ENCODE data around the gene HNRNPUL1.
A peak's percentile ranks its signal among the peaks of the same experiment; 100 is the strongest.

Gene HNRNPUL1

GRCh38 chr19:41321204-41321599 is 57.0 kb downstream of the HNRNPUL1 start:
- H3K36me3 ChIP-seq (replicated peaks in 1 of 2; ENCODE audit: control insufficient read depth in 2 of 2, insufficient read depth in 2 of 2, low read length in 2 of 2) = peaks cover 32 to 73% of the 10 kb centered on the region in 2 donors
- H4K91ac ChIP-seq (ENCODE audit: low read depth, low read length, poor library complexity) = no peak overlapping the region
- no CpG with 5 or more reads among the region's 7 CpGs for WGBS, 2 donors (ENCODE audit: extremely low coverage in 2 of 2, insufficient read length in 2 of 2, insufficient replicate concordance in 1 of 2)
- peak overlapping the region; percentile 16 for H3K18ac ChIP-seq (ENCODE audit: low read length)
- no peak overlapping the region for H2AFZ ChIP-seq (ENCODE audit: low read length)
- H3K4me1 ChIP-seq (ENCODE audit: control insufficient read depth in 2 of 2, insufficient read depth in 1 of 2, low read depth in 1 of 2, low read length in 2 of 2) = peaks cover 21 to 29% of the 10 kb centered on the region in 2 donors
- H4K8ac ChIP-seq (ENCODE audit: low read depth, low read length) = no peak overlapping the region
- H2BK15ac ChIP-seq (ENCODE audit: low read length) = no peak overlapping the region
- no peak overlapping the region for H2BK12ac ChIP-seq (ENCODE audit: low read length)
- H3K4me2 ChIP-seq (ENCODE audit: insufficient read depth, low read length, poor library complexity, severe bottlenecking) = no peak overlapping the region
- peaks cover 0 to 3% (median 0%) of the 10 kb centered on the region in 3 experiments for H3K27me3 ChIP-seq (ENCODE audit: control insufficient read depth in 3 of 3, insufficient read depth in 3 of 3, low read depth in 1 of 3, low read length in 3 of 3)
- H2BK5ac ChIP-seq (ENCODE audit: low read length) = no peak overlapping the region
- no peak overlapping the region for H3K14ac ChIP-seq (ENCODE audit: low read length)
- H3K4me3 ChIP-seq (ENCODE audit: low read length in 2 of 2) = no peak overlapping the region
- H3K9ac ChIP-seq (ENCODE audit: low read depth, low read length, poor library complexity) = no peak overlapping the region
- no peak overlapping the region for H3K23ac ChIP-seq (ENCODE audit: low read depth, low read length, poor library complexity)
- DNase-seq (ENCODE audit: low spot score) = no peak
- no peak overlapping the region for H2BK120ac ChIP-seq (ENCODE audit: low read depth, low read length)
- H3K27ac ChIP-seq (replicated peaks; ENCODE audit: low read length) = no peak overlapping the region
- H3K79me1 ChIP-seq (ENCODE audit: low read depth, low read length) = peaks cover 2% of the 10 kb centered on the region
- peaks cover 0 to 7% of the 10 kb centered on the region in 2 donors for H3K9me3 ChIP-seq (replicated peaks in 1 of 2; ENCODE audit: control insufficient read depth in 2 of 2, insufficient read depth in 1 of 2, low read depth in 1 of 2, low read length in 2 of 2)
- H3K4ac ChIP-seq (ENCODE audit: low read length) = no peak overlapping the region
- no peak overlapping the region for H2AK5ac ChIP-seq (ENCODE audit: low read depth, low read length)

GRCh38 chr19:41321600-41322270 is 57.6 kb downstream of the HNRNPUL1 start:
- Histone ChIP-seq H3K4ac (ENCODE audit: low read length) (no peak overlapping the region), H3K9me3 (replicated peaks in 1 of 2; ENCODE audit: control insufficient read depth in 2 of 2, insufficient read depth in 1 of 2, low read depth in 1 of 2, low read length in 2 of 2) (peaks cover 0 to 2% of the 10 kb centered on the region in 2 donors), H3K23ac (ENCODE audit: low read depth, low read length, poor library complexity) (no peak overlapping the region), H3K4me2 (ENCODE audit: insufficient read depth, low read length, poor library complexity, severe bottlenecking) (no peak overlapping the region), H2BK5ac (ENCODE audit: low read length) (no peak overlapping the region), H2BK15ac (ENCODE audit: low read length) (no peak overlapping the region), H3K4me3 (ENCODE audit: low read length in 2 of 2) (no peak overlapping the region), H3K27me3 (ENCODE audit: control insufficient read depth in 3 of 3, insufficient read depth in 3 of 3, low read depth in 1 of 3, low read length in 3 of 3) (peaks cover 0 to 7% (median 0%) of the 10 kb centered on the region in 3 experiments), H4K8ac (ENCODE audit: low read depth, low read length) (no peak overlapping the region), H2BK120ac (ENCODE audit: low read depth, low read length) (no peak overlapping the region), H4K91ac (ENCODE audit: low read depth, low read length, poor library complexity) (no peak overlapping the region), H2AFZ (ENCODE audit: low read length) (no peak overlapping the region), H3K4me1 (ENCODE audit: control insufficient read depth in 2 of 2, insufficient read depth in 1 of 2, low read depth in 1 of 2, low read length in 2 of 2) (peaks cover 23 to 31% of the 10 kb centered on the region in 2 donors), H3K79me1 (ENCODE audit: low read depth, low read length) (peaks cover 2% of the 10 kb centered on the region), H3K9ac (ENCODE audit: low read depth, low read length, poor library complexity) (no peak overlapping the region), H2AK5ac (ENCODE audit: low read depth, low read length) (no peak overlapping the region), H3K36me3 (replicated peaks in 1 of 2; ENCODE audit: control insufficient read depth in 2 of 2, insufficient read depth in 2 of 2, low read length in 2 of 2) (peaks cover 27 to 67% of the 10 kb centered on the region in 2 donors), H3K27ac (replicated peaks; ENCODE audit: low read length) (no peak overlapping the region), H3K18ac (ENCODE audit: low read length) (no peak overlapping the region), H3K14ac (ENCODE audit: low read length) (no peak overlapping the region), H2BK12ac (ENCODE audit: low read length) (no peak overlapping the region)
- peak; percentile 51 for DNase-seq (ENCODE audit: low spot score)
- WGBS, 2 donors (ENCODE audit: extremely low coverage in 2 of 2, insufficient read length in 2 of 2, insufficient replicate concordance in 1 of 2) = no CpG with 5 or more reads among the region's 10 CpGs

- no peak overlapping the region for H2AFZ ChIP-seq (ENCODE audit: low read length)
- peaks cover 2% of the 10 kb centered on the region for H3K79me1 ChIP-seq (ENCODE audit: low read depth, low read length)
Observed at GRCh38 chr19:41322451-41322850, 58.3 kb downstream of the HNRNPUL1 start.

GRCh38 chr19:41323023-41323422 is 58.9 kb downstream of the HNRNPUL1 start:
- Histone ChIP-seq H3K9ac (ENCODE audit: low read depth, low read length, poor library complexity) (no peak overlapping the region), H3K18ac (ENCODE audit: low read length) (no peak overlapping the region), H3K4me2 (ENCODE audit: insufficient read depth, low read length, poor library complexity, severe bottlenecking) (no peak overlapping the region), H3K4me1 (ENCODE audit: control insufficient read depth in 2 of 2, insufficient read depth in 1 of 2, low read depth in 1 of 2, low read length in 2 of 2) (peaks cover 30 to 36% of the 10 kb centered on the region in 2 donors), H3K27me3 (ENCODE audit: control insufficient read depth in 3 of 3, insufficient read depth in 3 of 3, low read depth in 1 of 3, low read length in 3 of 3) (peaks cover 0 to 18% (median 0%) of the 10 kb centered on the region in 3 experiments), H4K91ac (ENCODE audit: low read depth, low read length, poor library complexity) (no peak overlapping the region), H3K23ac (ENCODE audit: low read depth, low read length, poor library complexity) (peak overlapping the region; percentile 6), H3K14ac (ENCODE audit: low read length) (no peak overlapping the region), H3K9me3 (replicated peaks in 1 of 2; ENCODE audit: control insufficient read depth in 2 of 2, insufficient read depth in 1 of 2, low read depth in 1 of 2, low read length in 2 of 2) (no peaks in the 10 kb centered on the region), H2BK120ac (ENCODE audit: low read depth, low read length) (no peak overlapping the region), H2BK12ac (ENCODE audit: low read length) (no peak overlapping the region), H3K4ac (ENCODE audit: low read length) (no peak overlapping the region), H3K79me1 (ENCODE audit: low read depth, low read length) (peaks cover 2% of the 10 kb centered on the region), H3K4me3 (ENCODE audit: low read length in 2 of 2) (no peak overlapping the region), H2BK5ac (ENCODE audit: low read length) (no peak overlapping the region), H3K36me3 (replicated peaks in 1 of 2; ENCODE audit: control insufficient read depth in 2 of 2, insufficient read depth in 2 of 2, low read length in 2 of 2) (peaks cover 22 to 54% of the 10 kb centered on the region in 2 donors), H3K27ac (replicated peaks; ENCODE audit: low read length) (no peak overlapping the region), H2AK5ac (ENCODE audit: low read depth, low read length) (no peak overlapping the region), H4K8ac (ENCODE audit: low read depth, low read length) (no peak overlapping the region), H2BK15ac (ENCODE audit: low read length) (no peak overlapping the region), H2AFZ (ENCODE audit: low read length) (no peak overlapping the region)
- DNase-seq (ENCODE audit: low spot score) = no peak
- WGBS, 2 donors (ENCODE audit: extremely low coverage in 2 of 2, insufficient read length in 2 of 2, insufficient replicate concordance in 1 of 2) = no CpG with 5 or more reads among the region's 7 CpGs

More at GRCh38 chr19:41322451-41322850, 58.3 kb downstream of the HNRNPUL1 start:
- H3K27ac ChIP-seq (replicated peaks; ENCODE audit: low read length) = no peak overlapping the region
- peaks cover 22 to 60% of the 10 kb centered on the region in 2 donors for H3K36me3 ChIP-seq (replicated peaks in 1 of 2; ENCODE audit: control insufficient read depth in 2 of 2, insufficient read depth in 2 of 2, low read length in 2 of 2)
- no peak overlapping the region for H3K23ac ChIP-seq (ENCODE audit: low read depth, low read length, poor library complexity)
- no peak overlapping the region for H4K91ac ChIP-seq (ENCODE audit: low read depth, low read length, poor library complexity)
- H2AK5ac ChIP-seq (ENCODE audit: low read depth, low read length) = no peak overlapping the region
- no peak overlapping the region for H2BK120ac ChIP-seq (ENCODE audit: low read depth, low read length)
- no peak overlapping the region for H2BK15ac ChIP-seq (ENCODE audit: low read length)
- DNase-seq (ENCODE audit: low spot score) = no peak
- H2BK12ac ChIP-seq (ENCODE audit: low read length) = no peak overlapping the region
- no peak overlapping the region for H2BK5ac ChIP-seq (ENCODE audit: low read length)
- H3K18ac ChIP-seq (ENCODE audit: low read length) = no peak overlapping the region
- no peak overlapping the region for H3K4me3 ChIP-seq (ENCODE audit: low read length in 2 of 2)
- peaks cover 0 to 14% (median 0%) of the 10 kb centered on the region in 3 experiments for H3K27me3 ChIP-seq (ENCODE audit: control insufficient read depth in 3 of 3, insufficient read depth in 3 of 3, low read depth in 1 of 3, low read length in 3 of 3)
- no CpG with 5 or more reads among the region's 11 CpGs for WGBS, 2 donors (ENCODE audit: extremely low coverage in 2 of 2, insufficient read length in 2 of 2, insufficient replicate concordance in 1 of 2)
- H4K8ac ChIP-seq (ENCODE audit: low read depth, low read length) = no peak overlapping the region
- peaks cover 27 to 36% of the 10 kb centered on the region in 2 donors for H3K4me1 ChIP-seq (ENCODE audit: control insufficient read depth in 2 of 2, insufficient read depth in 1 of 2, low read depth in 1 of 2, low read length in 2 of 2)
- H3K4ac ChIP-seq (ENCODE audit: low read length) = no peak overlapping the region
- H3K4me2 ChIP-seq (ENCODE audit: insufficient read depth, low read length, poor library complexity, severe bottlenecking) = no peak overlapping the region
- no peak overlapping the region for H3K9ac ChIP-seq (ENCODE audit: low read depth, low read length, poor library complexity)
- H3K9me3 ChIP-seq (replicated peaks in 1 of 2; ENCODE audit: control insufficient read depth in 2 of 2, insufficient read depth in 1 of 2, low read depth in 1 of 2, low read length in 2 of 2) = no peaks in the 10 kb centered on the region
- no peak overlapping the region for H3K14ac ChIP-seq (ENCODE audit: low read length)

Data from neuronal stem cell (in vitro differentiated cells).